Measurements from ENCODE around the gene MAGED2.

MAGED2 gene

DNA sequence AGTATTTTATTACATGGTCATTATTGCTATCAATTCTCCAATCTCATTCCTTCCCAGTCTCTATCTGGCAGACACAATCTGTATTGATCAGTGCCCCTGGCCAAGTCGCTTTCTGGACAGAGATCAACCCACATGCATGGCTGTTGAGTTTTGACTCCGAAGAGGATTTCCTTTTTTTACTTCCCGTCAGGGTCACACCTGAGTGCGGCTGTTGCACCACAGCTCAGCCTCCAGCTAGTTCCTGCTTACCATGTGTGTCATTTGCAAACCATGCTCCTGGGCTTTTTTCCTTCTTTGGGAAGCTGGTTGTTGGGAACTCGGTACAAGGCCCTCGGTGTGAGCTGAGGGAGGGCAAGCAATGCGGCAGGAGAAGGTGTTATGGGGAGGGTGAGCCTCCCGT is 11.7 kb downstream of the MAGED2 start:
- TF ChIP-seq, protein P1, sequence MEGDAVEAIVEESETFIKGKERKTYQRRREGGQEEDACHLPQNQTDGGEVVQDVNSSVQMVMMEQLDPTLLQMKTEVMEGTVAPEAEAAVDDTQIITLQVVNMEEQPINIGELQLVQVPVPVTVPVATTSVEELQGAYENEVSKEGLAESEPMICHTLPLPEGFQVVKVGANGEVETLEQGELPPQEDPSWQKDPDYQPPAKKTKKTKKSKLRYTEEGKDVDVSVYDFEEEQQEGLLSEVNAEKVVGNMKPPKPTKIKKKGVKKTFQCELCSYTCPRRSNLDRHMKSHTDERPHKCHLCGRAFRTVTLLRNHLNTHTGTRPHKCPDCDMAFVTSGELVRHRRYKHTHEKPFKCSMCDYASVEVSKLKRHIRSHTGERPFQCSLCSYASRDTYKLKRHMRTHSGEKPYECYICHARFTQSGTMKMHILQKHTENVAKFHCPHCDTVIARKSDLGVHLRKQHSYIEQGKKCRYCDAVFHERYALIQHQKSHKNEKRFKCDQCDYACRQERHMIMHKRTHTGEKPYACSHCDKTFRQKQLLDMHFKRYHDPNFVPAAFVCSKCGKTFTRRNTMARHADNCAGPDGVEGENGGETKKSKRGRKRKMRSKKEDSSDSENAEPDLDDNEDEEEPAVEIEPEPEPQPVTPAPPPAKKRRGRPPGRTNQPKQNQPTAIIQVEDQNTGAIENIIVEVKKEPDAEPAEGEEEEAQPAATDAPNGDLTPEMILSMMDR (IDR thresholded peaks at IDR 0.05; ENCODE audit: insufficient read depth, missing control alignments), result no peak
- FAIRE-seq, result no peak
- no peak for DNase-seq (ENCODE audit: insufficient read length, low spot score)

DNA sequence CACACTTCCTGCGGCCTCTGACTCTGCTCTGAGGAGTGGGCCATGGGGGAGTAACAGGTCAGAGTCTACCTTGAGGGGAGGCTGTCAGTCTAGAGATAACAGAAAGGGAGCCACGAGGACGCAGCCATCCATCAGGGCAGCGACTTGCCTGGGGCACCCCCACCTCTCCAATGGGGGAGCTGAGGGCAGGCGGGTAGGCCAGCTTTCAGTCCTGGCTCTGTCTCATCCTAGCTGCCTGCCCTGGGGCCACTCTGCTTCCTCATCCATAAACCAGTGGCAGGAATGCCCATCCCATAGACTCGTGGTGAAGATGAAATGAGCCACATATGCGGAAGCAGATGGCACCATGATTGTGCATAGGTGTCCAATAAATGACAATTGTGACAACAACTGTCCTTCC is 13.2 kb downstream of the MAGED2 start:
- no peak for DNase-seq (ENCODE audit: insufficient read length, low spot score)
- TF ChIP-seq, protein P1 (IDR thresholded peaks at IDR 0.05; ENCODE audit: insufficient read depth, missing control alignments), result no peak
- no peak for FAIRE-seq

DNA sequence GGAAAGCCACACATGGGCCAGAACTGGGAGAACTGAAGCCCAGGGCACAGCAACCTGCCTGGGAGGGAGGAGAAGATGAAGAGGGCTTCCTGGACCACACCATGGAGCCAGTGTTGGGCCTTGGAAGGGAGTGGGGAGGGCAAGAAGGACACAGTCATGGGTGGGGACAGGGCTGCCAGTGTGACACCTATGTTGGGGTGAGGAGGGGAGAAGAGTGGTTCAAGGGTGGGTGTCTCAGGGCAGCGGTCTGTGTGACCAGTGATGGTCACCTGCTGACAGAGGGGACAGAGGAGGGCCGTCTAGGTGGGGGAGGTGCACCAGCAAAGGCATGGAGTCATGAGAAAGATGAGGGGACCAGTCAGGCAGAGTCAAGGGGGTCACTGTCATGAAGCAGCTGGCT is 13.8 kb downstream of the MAGED2 start:
- FAIRE-seq (no peak), DNase-seq (ENCODE audit: insufficient read length, low spot score) (no peak)
- TF ChIP-seq, protein P1 (IDR thresholded peaks at IDR 0.05; ENCODE audit: insufficient read depth, missing control alignments), result no peak

DNA sequence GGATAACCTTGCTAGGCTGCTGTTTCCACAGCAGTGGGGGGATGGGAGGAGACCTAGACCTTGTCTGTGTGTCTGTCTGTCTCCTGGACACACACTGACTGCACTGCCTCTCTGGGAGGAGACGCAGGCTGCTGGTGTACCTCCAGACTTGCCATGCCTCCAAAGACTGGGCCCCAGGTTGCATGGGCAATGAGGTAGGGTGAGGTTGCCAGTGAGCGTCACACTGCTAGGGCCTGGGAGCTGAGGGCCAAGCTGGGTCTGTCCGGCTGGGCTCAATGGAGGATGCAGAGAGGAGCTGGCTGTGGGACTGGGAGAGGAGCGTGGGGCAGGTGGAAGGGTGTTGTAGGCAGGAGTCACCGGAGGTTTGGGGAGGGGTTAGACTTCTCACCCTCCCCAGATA is 16.6 kb downstream of the MAGED2 start:
- DNase-seq (ENCODE audit: insufficient read length, low spot score) (no peak), FAIRE-seq (no peak)
- TF ChIP-seq, protein P1 (IDR thresholded peaks at IDR 0.05; ENCODE audit: insufficient read depth, missing control alignments), result no peak

DNA sequence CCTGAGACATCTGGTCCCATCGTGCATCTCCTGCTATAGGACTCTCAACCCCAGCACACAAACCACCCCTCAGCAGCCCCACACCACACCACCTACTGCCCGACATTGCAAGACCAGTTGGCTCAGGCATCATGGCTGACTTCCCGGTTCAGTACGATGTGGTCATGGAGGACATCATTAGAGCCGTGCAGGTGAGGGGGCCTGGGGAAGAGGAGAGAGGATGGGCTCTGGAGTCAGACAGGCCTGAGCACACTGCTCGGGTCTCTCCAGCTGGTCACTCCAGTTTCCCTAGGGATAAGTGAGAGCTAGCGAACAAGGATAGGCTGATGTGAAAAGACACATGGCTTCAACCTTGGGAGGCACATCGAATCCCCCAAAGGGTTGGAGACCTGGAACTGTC is 17.2 kb downstream of the MAGED2 start:
- TF ChIP-seq, protein P1 (IDR thresholded peaks at IDR 0.05; ENCODE audit: insufficient read depth, missing control alignments), result no peak
- FAIRE-seq (no peak), DNase-seq (ENCODE audit: insufficient read length, low spot score) (no peak)

DNA sequence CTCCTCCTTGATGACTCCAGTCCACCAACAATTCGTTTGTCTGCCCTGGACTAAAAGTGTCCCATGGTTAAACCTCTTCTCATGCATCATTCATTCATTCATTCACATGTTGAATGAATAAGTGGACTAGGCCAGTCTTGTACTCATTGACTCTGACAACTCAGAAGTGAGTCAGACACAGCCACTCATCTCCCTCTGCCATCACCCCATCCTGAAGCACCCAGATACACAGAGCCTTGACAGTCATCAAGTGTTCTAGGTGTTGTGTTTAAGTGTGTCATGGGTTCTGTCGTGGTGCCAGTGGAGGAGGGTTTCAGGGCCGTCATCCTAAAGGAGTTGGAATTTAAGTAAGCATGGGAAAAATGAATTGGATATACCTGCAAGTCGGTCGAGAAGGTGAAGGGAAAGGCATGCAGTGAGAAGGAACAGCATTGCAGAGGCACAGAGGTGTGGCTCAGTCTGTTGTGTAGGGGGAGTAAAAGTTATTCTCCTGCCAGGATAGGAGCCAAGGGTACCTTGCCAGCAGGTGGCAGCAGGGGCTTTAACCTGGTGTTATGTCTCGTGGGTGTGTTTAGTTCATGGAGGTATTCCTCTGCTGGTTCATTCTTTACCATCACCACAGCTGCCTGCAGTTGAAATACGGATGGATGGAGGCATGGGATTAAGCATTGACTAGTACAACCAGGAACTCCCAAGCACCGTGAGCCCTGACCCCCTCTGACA is 18.3 kb downstream of the MAGED2 start:
- no peak for FAIRE-seq

DNA sequence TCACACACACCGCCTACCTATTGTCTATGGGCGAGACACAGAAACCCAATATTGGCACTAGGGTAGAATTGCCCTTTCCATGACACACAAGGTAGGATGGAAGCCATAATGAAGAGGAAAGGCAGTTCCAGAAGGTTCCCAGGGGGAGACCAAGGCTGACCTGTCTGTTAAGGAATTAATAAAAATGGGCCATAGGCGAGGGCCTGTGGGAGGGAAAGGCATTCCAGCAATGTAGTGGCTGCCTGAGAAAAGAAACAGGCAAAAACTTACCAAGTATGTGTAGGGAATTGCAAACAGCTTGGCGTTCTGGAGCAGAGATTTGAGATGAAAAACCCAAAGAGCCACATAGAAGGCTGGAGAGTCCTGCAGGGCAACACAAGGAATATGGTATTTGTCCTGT is 19.1 kb downstream of the MAGED2 start:
- DNase-seq (ENCODE audit: insufficient read length, low spot score), result no peak
- TF ChIP-seq, protein P1 (IDR thresholded peaks at IDR 0.05; ENCODE audit: insufficient read depth, missing control alignments), result no peak
- FAIRE-seq, result no peak

More for the DNA sequence above, 18.3 kb downstream of the MAGED2 start:
- no peak for DNase-seq (ENCODE audit: insufficient read length, low spot score)
- TF ChIP-seq, protein P1 (IDR thresholded peaks at IDR 0.05; ENCODE audit: insufficient read depth, missing control alignments), result no peak

Data from D721Med (cell line).